Upper lobe of left lung (tissue), 4 donors: ENCODE data around the gene ABCF3.

Source experiments
- EP300 ChIP-seq, 4 donors: sonication (generic); formaldehyde crosslinking; IDR thresholded peaks; one replicate each; pipeline ENCODE4 v1.5.1; 2017; ENCODE audit warnings: antibody characterized with exemption in 4 of 4, control low read depth in 2 of 4
- POLR2A ChIP-seq, 4 donors: fragments of 450-650 bp; IDR thresholded peaks; one replicate each; pipeline ENCODE4 v1.5.1; 2016 to 2017; ENCODE audit warnings: antibody characterized with exemption in 4 of 4, mild to moderate bottlenecking in 2 of 4
- POLR2AphosphoS5 ChIP-seq, 2 donors: sonication (generic); formaldehyde crosslinking; IDR thresholded peaks; one replicate each; pipeline ENCODE4 v1.5.1; 2017; ENCODE audit warnings: antibody characterized with exemption in 2 of 2
- TF ChIP-seq, protein P1 (sequence below), 6 experiments: fragments of 450-650 bp in 4 of 6; fragments of 200-600 bp in 2 of 6; sonication (generic) in 2 of 6; IDR thresholded peaks; one replicate each; pipeline ENCODE4 v1.5.1; 2016 to 2019; ENCODE audit warnings: antibody characterized with exemption in 6 of 6

- TF ChIP-seq, protein P1, sequence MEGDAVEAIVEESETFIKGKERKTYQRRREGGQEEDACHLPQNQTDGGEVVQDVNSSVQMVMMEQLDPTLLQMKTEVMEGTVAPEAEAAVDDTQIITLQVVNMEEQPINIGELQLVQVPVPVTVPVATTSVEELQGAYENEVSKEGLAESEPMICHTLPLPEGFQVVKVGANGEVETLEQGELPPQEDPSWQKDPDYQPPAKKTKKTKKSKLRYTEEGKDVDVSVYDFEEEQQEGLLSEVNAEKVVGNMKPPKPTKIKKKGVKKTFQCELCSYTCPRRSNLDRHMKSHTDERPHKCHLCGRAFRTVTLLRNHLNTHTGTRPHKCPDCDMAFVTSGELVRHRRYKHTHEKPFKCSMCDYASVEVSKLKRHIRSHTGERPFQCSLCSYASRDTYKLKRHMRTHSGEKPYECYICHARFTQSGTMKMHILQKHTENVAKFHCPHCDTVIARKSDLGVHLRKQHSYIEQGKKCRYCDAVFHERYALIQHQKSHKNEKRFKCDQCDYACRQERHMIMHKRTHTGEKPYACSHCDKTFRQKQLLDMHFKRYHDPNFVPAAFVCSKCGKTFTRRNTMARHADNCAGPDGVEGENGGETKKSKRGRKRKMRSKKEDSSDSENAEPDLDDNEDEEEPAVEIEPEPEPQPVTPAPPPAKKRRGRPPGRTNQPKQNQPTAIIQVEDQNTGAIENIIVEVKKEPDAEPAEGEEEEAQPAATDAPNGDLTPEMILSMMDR (IDR thresholded peaks at IDR 0.05), result no peak
- TF ChIP-seq EP300 (IDR thresholded peaks at IDR 0.05) (no peak), POLR2AphosphoS5 (IDR thresholded peaks at IDR 0.05) (no peak), POLR2A (IDR thresholded peaks at IDR 0.05) (no peak)
These were observed 13.2 kb upstream of the ABCF3 start for GRCh38 chr3:184172681-184173373.
